ENCODE data around the gene MPHOSPH10. TPM values are rescaled to one million over a fixed set of nuclear protein-coding genes. Genes with fewer than 3 reads are reported as not detected.
"Not testable (repeated sequence)": the region's sequence is repeated elsewhere in the genome, so short reads cannot be mapped to it uniquely, and the experiment has no call there.

MPHOSPH10 gene
- polyA plus RNA-seq, 1 of the 3 experiments (the other 2 are of a cell fraction): 8.7 TPM

DNA sequence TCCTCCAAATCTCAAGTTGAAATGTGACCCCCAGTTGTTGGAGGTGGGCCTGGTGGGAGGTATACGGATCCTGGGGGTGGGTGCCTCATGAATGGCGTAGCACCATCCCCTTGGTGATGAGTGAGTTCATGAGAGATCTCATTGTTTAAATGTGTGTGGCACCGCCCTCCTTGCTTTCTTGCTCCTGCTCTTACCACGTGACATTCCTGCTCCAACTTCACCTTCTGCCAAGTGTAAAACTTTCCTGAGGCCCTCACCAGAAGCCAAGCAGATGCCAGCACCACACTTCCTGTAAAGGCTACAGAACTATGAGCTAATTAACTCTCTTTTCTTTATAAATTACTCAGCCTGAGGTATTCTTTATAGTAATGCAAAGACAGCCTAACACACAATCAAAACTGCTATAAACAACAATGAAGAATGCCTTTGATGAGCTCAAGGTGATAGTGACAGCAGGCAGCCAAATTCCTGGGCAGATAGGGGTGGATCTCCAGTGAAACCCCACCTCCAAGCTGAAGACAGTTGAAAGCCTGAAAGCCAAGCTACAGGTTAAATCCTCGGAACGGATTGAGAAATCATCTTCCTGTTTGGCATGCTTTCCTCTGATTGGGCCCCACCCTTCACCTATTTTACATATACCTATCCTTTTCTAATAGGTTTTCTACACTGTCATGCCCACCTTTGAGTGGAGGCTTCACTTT is 27.3 kb upstream of the MPHOSPH10 start:
- POLR2A ChIA-PET: no interaction called here
- Histone ChIP-seq H3K9me2 (no peaks in the 10 kb centered on the region), H3K4me1 (ENCODE audit: control insufficient read depth in 1 of 2, insufficient read depth in 2 of 2, low read depth in 1 of 2, low read length in 1 of 2) (no peaks in the 10 kb centered on the region), H3K9me3 (no peaks in the 10 kb centered on the region), H3K27ac (ENCODE audit: low read depth in 2 of 2, low read length in 1 of 2) (no peak overlapping the region), H3K9ac (no peak overlapping the region), H4K20me1 (ENCODE audit: insufficient read depth) (no peaks in the 10 kb centered on the region), H3F3A (replicated peaks; ENCODE audit: insufficient read depth) (no peaks in the 10 kb centered on the region), H2AFZ (ENCODE audit: low read depth) (no peak overlapping the region), H3K4me2 (no peak overlapping the region), H3K79me2 (ENCODE audit: insufficient read depth) (no peaks in the 10 kb centered on the region), H3K4me3 (ENCODE audit: low read depth in 2 of 2, low read length in 1 of 2) (no peak overlapping the region), H3K36me3 (replicated peaks in 1 of 2; ENCODE audit: control insufficient read depth in 1 of 2, insufficient read depth in 2 of 2, low read length in 1 of 2) (peaks cover 0 to 2% of the 10 kb centered on the region in 2 experiments), H3K27me3 (ENCODE audit: insufficient read depth) (no peaks in the 10 kb centered on the region)
- no peak for TF ChIP-seq EZH2phosphoT487 (IDR thresholded peaks at IDR 0.05; ENCODE audit: borderline replicate concordance, low read depth)
- CTCF ChIA-PET: interaction anchor here (0.6 to 1.7 kb wide), 3 partner anchors 11 to 156 kb away, joined by 3 to 4 read pairs (median 3); partner anchors contain the start of gene MPHOSPH10
- no peak for DNase-seq
- WGBS (ENCODE audit: low lambda C conversion rate): 58% methylated on average over 6 of the region's 6 CpGs

DNA sequence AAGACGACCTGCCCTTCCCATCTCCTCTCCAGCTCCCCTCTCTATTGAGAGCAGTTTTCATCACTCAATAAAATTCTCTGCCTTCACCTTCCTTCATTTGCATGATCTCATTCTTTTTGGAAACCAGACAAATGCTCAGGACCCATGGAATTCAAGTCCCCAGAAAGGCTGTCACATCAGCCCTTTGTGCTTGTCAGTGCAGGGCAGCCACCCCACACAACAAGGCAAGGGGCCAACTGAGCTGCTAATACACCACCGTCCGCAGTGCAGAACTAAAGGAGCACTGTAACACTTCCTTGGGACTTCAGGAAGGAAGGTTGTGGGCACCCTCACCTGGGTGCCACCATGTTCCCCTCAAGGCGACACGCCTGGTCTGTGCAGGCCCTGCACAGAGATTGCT is 26.6 kb upstream of the MPHOSPH10 start:
- Histone ChIP-seq H3K9me2 (no peaks in the 10 kb centered on the region), H4K20me1 (ENCODE audit: insufficient read depth) (no peaks in the 10 kb centered on the region), H2AFZ (ENCODE audit: low read depth) (no peak overlapping the region), H3K9me3 (no peaks in the 10 kb centered on the region), H3K4me2 (no peak overlapping the region), H3K9ac (no peak overlapping the region), H3K4me1 (ENCODE audit: control insufficient read depth in 1 of 2, insufficient read depth in 2 of 2, low read depth in 1 of 2, low read length in 1 of 2) (no peaks in the 10 kb centered on the region), H3F3A (replicated peaks; ENCODE audit: insufficient read depth) (peaks cover 5% of the 10 kb centered on the region), H3K79me2 (ENCODE audit: insufficient read depth) (no peaks in the 10 kb centered on the region), H3K27me3 (ENCODE audit: insufficient read depth) (no peaks in the 10 kb centered on the region), H3K27ac (ENCODE audit: low read depth in 2 of 2, low read length in 1 of 2) (no peak overlapping the region), H3K4me3 (ENCODE audit: low read depth in 2 of 2, low read length in 1 of 2) (no peak overlapping the region), H3K36me3 (replicated peaks in 1 of 2; ENCODE audit: control insufficient read depth in 1 of 2, insufficient read depth in 2 of 2, low read length in 1 of 2) (peaks cover 0 to 7% of the 10 kb centered on the region in 2 experiments)
- DNase-seq: no peak
- 70% methylated on average over 5 of the region's 5 CpGs for WGBS (ENCODE audit: low lambda C conversion rate)
- ChIA-PET CTCF (interaction anchor here (1.5 kb wide), 1 partner anchor 11 kb away, joined by 3 read pairs; no protein-coding TSS in a partner anchor), POLR2A (no interaction called here)
- TF ChIP-seq RCOR1 (IDR thresholded peaks at IDR 0.05; ENCODE audit: low read length) (no peak), FOXM1 (IDR thresholded peaks at IDR 0.05; ENCODE audit: low read depth) (no peak), EP300 (IDR thresholded peaks at IDR 0.05; ENCODE audit: borderline replicate concordance in 1 of 2, low read depth in 1 of 2, low read length in 1 of 2) (no peak), SIN3A (IDR thresholded peaks at IDR 0.05; ENCODE audit: borderline replicate concordance, low read depth, low read length) (no peak), YY1 (IDR thresholded peaks at IDR 0.05; ENCODE audit: low read depth) (no peak), EZH2phosphoT487 (IDR thresholded peaks at IDR 0.05; ENCODE audit: borderline replicate concordance, low read depth) (no peak), CTCF (IDR thresholded peaks at IDR 0.05) (no peak), JUND (IDR thresholded peaks at IDR 0.05) (no peak), ELF1 (IDR thresholded peaks at IDR 0.05) (no peak)
- TF ChIP-seq, protein P1, sequence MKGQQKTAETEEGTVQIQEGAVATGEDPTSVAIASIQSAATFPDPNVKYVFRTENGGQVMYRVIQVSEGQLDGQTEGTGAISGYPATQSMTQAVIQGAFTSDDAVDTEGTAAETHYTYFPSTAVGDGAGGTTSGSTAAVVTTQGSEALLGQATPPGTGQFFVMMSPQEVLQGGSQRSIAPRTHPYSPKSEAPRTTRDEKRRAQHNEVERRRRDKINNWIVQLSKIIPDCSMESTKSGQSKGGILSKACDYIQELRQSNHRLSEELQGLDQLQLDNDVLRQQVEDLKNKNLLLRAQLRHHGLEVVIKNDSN (IDR thresholded peaks at IDR 0.05; ENCODE audit: borderline replicate concordance, low read depth): no peak

GRCh38 chr2:71106463-71106862 is 24.0 kb upstream of the MPHOSPH10 start:
- H3F3A ChIP-seq (replicated peaks; ENCODE audit: insufficient read depth); H3K79me2 ChIP-seq (ENCODE audit: insufficient read depth); H3K9ac ChIP-seq; CTCF ChIA-PET; H3K27me3 ChIP-seq (ENCODE audit: insufficient read depth); H3K4me2 ChIP-seq; H3K4me3 ChIP-seq (ENCODE audit: low read depth in 2 of 2, low read length in 1 of 2); POLR2A ChIA-PET; H3K4me1 ChIP-seq (ENCODE audit: control insufficient read depth in 1 of 2, insufficient read depth in 2 of 2, low read depth in 1 of 2, low read length in 1 of 2); H3K27ac ChIP-seq (ENCODE audit: low read depth in 2 of 2, low read length in 1 of 2); H3K9me3 ChIP-seq; H2AFZ ChIP-seq (ENCODE audit: low read depth); H3K9me2 ChIP-seq; H4K20me1 ChIP-seq (ENCODE audit: insufficient read depth); DNase-seq: not testable (repeated sequence)
- H3K36me3 ChIP-seq (replicated peaks in 1 of 2; ENCODE audit: control insufficient read depth in 1 of 2, insufficient read depth in 2 of 2, low read length in 1 of 2): peaks cover 12 to 13% of the 10 kb centered on the region in 2 experiments
- WGBS (ENCODE audit: low lambda C conversion rate): 67% methylated on average over 6 of the region's 6 CpGs

Data from SK-N-SH (cell line).